HCT116 (cell line): ENCODE measurements around the gene PDILT.

Source experiments
- JUND ChIP-seq: IDR thresholded peaks from 2 replicates; pipeline ENCODE4 v1.6.1; 2012
- ZNF274 ChIP-seq: fragments of 200-500 bp; sonication (Bioruptor generic); IDR thresholded peaks from 2 replicates; pipeline ENCODE4 v1.6.1; 2014; ENCODE audit warnings: mild to moderate bottlenecking, low read depth, low read length, inconsistent platforms
- TF ChIP-seq, protein P1 (sequence below), 3 experiments: fragments of 200-600 bp in 1 of 3; sonication (generic) in 1 of 3; IDR thresholded peaks in 2 of 3; conservative IDR thresholded peaks in 1 of 3; 2 replicates each; pipeline ENCODE4 v1.5.1; 2012 to 2017; ENCODE audit warnings: low read depth in 2 of 3, low read length in 2 of 3, antibody characterized with exemption in 1 of 3, borderline replicate concordance in 1 of 3, control low read depth in 1 of 3, mild to moderate bottlenecking in 1 of 3, mixed read lengths in 1 of 3, mixed run types in 1 of 3, moderate library complexity in 1 of 3; ENCODE audit not compliant: insufficient read depth in 1 of 3

DNA sequence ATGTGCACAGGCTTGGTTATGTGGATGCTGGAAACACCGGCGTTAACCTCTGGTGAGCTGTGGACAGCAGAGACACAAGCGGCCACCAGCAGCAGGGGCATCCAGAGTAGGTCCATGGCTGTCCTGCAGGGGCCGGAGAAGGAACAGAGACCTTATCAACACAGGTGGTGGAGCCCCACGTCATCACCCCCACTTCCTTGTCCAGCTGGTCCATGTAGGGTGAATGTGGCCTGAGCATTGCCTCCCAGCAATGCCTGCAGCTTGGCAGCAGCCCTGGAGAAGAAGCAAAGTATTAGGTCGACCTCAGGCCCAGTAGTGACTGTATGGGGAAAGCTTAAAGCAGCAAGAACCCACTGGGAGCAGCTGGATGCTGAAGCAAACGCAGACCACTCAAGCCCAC is 5.4 kb downstream of the PDILT start:
- TF ChIP-seq JUND (no peak), ZNF274 (no peak)
- TF ChIP-seq, protein P1, sequence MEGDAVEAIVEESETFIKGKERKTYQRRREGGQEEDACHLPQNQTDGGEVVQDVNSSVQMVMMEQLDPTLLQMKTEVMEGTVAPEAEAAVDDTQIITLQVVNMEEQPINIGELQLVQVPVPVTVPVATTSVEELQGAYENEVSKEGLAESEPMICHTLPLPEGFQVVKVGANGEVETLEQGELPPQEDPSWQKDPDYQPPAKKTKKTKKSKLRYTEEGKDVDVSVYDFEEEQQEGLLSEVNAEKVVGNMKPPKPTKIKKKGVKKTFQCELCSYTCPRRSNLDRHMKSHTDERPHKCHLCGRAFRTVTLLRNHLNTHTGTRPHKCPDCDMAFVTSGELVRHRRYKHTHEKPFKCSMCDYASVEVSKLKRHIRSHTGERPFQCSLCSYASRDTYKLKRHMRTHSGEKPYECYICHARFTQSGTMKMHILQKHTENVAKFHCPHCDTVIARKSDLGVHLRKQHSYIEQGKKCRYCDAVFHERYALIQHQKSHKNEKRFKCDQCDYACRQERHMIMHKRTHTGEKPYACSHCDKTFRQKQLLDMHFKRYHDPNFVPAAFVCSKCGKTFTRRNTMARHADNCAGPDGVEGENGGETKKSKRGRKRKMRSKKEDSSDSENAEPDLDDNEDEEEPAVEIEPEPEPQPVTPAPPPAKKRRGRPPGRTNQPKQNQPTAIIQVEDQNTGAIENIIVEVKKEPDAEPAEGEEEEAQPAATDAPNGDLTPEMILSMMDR (IDR thresholded peaks at IDR 0.05 in 2 of 3, conservative IDR thresholded peaks at IDR 0.05 in 1 of 3; ENCODE audit: borderline replicate concordance in 1 of 3, insufficient read depth in 1 of 3, low read depth in 2 of 3, low read length in 2 of 3): no peak
